GM12865 (cell line): ENCODE data around the gene MYO18A.

ENCODE experiments used
- DNase-seq: peaks from one replicate; pipeline ENCODE4 v3.0.0; 2010; ENCODE audit warnings: low read depth
- H3K4me3 ChIP-seq: 2 replicates; pipeline ENCODE4 v1.5.1; 2011; ENCODE audit warnings: mild to moderate bottlenecking, low read depth, low read length, control low read depth
- TF ChIP-seq, protein P1 (sequence below): IDR thresholded peaks from 2 replicates; pipeline ENCODE4 v1.5.1; 2011; ENCODE audit warnings: low read length, control low read depth, low read depth, inconsistent platforms; ENCODE audit not compliant: insufficient read depth; ENCODE audit errors: missing control alignments

The MYO18A gene

DNA sequence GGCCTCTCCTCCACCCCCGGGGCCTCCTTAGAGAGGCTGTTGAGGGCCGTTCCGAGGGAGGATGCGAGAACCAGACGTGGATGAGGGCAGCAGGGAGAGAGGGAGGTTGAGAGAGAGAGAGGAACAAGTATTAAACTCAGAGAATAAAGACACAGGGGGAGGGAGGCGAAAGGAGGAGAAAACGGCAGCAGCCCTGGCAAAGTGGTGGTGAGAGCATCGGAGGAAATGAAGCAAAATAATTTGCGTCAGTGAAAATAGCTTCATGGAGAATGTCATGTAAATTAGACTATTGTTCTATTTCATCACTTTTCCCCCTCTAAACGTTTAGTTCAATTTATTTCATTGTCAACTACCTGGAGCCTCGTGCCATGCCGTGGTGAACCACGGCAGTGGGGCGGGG, 99.2 kb downstream of the MYO18A start:
- DNase-seq: no peak
- TF ChIP-seq, protein P1, sequence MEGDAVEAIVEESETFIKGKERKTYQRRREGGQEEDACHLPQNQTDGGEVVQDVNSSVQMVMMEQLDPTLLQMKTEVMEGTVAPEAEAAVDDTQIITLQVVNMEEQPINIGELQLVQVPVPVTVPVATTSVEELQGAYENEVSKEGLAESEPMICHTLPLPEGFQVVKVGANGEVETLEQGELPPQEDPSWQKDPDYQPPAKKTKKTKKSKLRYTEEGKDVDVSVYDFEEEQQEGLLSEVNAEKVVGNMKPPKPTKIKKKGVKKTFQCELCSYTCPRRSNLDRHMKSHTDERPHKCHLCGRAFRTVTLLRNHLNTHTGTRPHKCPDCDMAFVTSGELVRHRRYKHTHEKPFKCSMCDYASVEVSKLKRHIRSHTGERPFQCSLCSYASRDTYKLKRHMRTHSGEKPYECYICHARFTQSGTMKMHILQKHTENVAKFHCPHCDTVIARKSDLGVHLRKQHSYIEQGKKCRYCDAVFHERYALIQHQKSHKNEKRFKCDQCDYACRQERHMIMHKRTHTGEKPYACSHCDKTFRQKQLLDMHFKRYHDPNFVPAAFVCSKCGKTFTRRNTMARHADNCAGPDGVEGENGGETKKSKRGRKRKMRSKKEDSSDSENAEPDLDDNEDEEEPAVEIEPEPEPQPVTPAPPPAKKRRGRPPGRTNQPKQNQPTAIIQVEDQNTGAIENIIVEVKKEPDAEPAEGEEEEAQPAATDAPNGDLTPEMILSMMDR: no peak
- H3K4me3 ChIP-seq: no peak overlapping the region

DNA sequence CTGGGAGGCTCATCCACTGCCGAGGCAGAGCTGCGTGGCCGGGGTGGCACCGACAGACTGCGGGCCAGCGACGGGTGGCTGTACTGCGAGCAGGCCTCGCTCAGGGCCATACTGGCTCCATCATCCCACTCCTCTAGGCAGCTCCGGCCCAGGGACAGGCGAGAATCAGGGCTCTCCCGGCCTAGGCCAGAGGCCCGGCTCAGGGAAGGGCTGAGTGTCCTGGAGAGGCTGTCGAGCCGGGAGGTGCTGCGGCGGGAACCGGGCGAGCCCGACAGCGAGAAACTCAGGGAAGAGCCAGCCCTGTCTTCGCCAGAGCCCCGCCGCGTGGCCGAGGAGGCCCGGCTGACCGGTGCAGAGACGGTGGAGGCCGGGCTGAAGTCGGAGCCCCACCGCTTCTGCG, 99.9 kb downstream of the MYO18A start:
- TF ChIP-seq, protein P1: no peak
- DNase-seq: no peak
- no peak overlapping the region for H3K4me3 ChIP-seq

- TF ChIP-seq, protein P1: no peak
- no peak for DNase-seq
- no peak overlapping the region for H3K4me3 ChIP-seq
These were observed 100.3 kb downstream of the MYO18A start for GRCh38 chr17:29079887-29080286.

DNA sequence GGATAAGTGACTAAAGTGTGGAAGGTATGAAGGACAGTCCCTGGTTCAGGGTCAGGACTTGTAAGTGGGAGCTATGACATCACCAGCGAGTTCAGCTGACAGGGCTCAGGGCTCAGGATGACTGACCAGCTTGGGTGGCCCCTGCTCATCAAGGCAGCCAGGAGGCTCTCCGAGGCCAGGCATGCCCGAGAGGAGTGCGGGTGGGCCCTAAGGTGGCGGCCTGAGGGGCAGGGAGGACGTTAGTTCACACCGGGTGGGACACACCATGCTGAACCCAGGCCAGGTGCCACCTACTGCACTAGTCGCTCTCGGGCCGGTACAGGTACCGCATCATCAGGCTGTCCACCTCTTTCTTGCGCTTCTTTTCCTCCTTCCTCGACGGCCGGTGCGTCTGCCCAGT, 100.8 kb downstream of the MYO18A start:
- no peak overlapping the region for H3K4me3 ChIP-seq
- TF ChIP-seq, protein P1: no peak
- DNase-seq: no peak

DNA sequence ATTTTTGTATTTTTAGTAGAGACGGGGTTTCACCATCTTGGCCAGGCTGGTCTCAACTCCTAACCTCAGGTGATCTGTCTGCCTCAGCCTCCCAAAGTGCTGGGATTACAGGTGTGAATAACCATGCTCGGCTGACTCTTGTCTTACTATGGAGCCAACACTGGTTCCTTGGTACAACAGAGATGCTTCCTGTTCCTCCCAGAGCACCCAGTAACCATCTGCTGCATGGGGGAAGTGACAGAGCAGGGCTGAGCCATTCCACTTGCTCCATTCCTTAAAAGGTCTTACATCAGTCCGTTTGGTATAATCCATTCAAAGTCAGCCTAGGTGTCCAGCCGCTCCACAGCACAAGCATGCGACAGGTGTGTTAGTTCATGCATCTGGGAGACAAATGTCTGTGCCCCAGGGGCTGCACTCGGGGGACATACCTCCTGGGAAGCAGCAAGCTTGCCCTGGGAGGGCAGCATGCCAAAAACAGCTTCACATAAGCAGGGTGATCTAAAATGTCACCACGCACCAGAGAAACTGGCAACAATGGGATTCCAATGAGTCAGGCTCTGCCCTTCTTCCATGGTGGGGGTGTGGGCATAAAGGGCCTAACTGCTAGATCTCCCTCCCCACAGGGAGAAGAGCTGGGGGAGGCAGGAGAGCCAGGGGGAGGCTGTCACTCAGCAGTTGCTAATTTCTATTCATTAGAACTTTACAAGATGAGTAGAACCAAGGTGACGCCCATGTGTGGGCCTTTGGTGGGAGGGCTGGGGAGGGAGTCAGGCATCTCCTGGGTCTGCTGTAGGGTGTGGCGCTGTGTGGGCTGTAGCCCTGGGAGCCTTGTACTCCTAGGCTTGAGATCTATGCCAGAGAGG, 101.8 kb downstream of the MYO18A start:
- no peak for DNase-seq
- no peak overlapping the region for H3K4me3 ChIP-seq
- TF ChIP-seq, protein P1: no peak

DNA sequence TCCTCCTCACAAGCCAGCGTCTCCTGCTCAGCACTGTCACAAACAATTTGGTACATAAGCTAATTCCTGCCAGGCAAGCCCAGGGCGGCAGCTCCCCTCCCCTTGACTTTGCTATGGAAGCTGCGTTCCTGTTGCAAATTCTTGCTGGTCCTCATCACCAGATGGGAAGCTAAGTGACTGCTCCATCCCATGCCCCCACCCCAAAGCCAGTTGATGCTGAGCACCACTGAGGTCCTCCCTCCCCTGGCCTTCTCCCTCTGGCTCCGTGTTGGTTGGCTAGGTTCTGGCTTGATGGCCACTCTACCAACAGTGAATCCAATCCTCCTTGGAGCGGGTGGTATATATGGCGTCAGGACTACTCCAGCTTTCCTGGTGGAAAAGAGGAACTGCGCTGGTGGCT, 102.9 kb downstream of the MYO18A start:
- TF ChIP-seq, protein P1: no peak
- H3K4me3 ChIP-seq: no peak overlapping the region
- DNase-seq: no peak

GRCh38 chr17:29076722-29077121, 103.5 kb downstream of the MYO18A start:
- H3K4me3 ChIP-seq: no peak overlapping the region
- no peak for DNase-seq
- TF ChIP-seq, protein P1: no peak
